Amygdala (tissue), 56 donors: ENCODE data around the gene CLCN1.
"Not testable (repeated sequence)": the region's sequence is repeated elsewhere in the genome, so short reads cannot be mapped to it uniquely, and the experiment has no call there.

Experiments used
- DNase-seq, 56 donors: peaks; one replicate each; lab custom pipeline; 2025; lab: John Stamatoyannopoulos, UW

The CLCN1 gene

DNA sequence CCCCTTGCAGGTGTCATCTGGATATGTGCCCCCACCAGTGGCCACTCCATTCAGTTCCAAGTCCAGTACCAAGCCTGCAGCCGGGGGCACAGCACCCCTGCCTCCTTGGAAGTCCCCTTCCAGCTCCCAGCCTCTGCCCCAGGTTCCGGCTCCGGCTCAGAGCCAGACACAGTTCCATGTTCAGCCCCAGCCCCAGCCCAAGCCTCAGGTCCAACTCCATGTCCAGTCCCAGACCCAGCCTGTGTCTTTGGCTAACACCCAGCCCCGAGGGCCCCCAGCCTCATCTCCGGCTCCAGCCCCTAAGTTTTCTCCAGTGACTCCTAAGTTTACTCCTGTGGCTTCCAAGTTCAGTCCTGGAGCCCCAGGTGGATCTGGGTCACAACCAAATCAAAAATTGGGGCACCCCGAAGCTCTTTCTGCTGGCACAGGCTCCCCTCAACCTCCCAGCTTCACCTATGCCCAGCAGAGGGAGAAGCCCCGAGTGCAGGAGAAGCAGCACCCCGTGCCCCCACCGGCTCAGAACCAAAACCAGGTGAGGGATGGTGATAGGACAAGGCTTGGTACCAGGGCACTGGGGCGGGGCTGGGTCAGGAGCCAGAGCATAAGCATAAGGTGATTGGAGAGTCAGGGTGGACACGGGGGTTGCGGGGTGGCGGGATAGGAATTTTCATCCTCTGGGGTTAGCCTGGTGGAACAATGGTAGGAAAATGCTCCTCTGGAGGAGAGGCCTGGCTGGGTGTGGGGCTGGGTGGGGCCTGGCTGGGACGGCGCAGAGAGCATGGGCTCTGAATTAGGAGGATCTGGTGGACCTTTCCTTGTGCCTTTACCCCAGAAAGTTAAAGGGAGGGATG lies 67.1 kb downstream of the CLCN1 start:
- DNase-seq, result no peak

DNA sequence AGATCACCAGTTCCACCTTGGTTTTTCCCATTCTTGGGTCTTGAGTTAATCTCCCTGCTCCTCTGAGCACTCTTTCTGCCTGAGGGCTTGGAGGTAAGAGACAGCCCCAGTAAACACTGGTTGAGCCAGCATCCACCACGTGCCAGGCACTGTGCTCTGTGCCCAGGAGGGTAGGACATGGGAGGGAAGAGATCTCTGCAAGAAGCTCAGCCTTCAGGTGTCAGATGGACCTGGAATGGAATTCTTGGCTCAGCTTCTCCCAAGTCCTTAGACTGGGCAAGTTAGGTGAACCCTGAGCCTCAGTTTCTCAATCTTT lies 67.7 kb downstream of the CLCN1 start:
- no peak for DNase-seq

DNA sequence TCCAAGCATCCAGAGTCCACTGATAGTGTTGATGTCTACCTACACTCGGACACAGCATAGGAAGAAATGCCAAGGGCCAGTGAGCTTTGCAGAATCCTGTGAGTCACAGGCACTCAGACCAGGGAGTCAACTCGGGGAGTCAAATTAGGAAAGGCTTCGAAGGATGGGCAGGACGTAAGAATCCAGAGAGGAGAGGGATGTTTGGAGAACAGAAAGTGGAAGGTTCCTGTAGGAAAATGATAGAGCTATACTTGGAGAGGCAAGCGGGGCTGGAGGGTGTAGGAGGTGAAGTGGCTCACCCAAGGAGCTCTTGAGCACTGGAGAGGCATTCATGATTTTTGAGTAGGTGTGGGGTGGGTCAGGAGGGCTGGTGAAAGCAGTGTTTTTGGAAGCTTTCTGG lies 68.2 kb downstream of the CLCN1 start:
- DNase-seq, result no peak

DNA sequence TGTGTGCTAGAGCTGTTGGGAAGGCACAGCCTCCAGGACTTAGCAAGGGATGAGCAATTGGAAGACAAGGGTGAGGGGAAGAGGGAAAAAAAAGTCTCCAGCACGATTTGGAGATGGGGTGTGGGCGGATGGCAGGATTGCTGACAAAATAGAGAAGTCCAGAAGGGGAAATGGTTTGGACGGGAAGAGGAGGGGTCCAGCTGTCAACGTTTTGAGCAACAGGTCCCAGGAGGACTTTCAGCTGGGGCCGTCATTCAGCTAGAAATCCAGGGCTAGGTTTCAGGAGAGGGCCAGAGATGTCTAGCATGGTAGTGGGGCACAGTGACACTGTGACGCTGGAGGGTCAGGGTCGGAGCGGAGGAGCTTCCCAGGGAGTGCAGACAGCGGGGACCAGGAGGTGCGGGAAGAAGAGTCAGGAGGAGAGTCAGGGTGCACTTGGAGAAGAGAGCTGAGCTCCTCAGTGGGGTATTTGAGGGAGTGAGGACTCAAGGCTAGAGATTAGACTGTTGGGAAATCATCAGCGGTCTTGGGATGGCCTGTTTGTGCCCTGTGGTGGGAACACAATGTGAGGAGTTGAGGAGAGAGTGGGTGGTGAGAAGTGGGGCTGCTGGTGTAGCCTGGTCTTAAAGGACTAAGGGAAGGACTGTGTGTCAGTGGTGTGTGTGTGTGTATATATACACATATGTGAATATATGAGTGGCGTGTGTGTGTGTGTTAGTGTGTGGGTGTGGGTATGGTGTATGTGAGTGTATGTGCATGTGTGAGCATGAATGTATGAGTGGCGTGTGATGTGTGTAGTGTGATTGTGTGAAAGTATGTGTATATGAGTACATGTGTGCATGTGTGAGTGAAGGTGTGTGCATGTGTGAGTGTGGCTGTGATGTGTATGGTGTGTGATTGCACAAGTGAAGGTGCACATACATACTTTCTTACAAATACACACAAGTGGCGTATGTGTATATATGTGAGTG lies 69.0 kb downstream of the CLCN1 start:
- no peak for DNase-seq

DNA sequence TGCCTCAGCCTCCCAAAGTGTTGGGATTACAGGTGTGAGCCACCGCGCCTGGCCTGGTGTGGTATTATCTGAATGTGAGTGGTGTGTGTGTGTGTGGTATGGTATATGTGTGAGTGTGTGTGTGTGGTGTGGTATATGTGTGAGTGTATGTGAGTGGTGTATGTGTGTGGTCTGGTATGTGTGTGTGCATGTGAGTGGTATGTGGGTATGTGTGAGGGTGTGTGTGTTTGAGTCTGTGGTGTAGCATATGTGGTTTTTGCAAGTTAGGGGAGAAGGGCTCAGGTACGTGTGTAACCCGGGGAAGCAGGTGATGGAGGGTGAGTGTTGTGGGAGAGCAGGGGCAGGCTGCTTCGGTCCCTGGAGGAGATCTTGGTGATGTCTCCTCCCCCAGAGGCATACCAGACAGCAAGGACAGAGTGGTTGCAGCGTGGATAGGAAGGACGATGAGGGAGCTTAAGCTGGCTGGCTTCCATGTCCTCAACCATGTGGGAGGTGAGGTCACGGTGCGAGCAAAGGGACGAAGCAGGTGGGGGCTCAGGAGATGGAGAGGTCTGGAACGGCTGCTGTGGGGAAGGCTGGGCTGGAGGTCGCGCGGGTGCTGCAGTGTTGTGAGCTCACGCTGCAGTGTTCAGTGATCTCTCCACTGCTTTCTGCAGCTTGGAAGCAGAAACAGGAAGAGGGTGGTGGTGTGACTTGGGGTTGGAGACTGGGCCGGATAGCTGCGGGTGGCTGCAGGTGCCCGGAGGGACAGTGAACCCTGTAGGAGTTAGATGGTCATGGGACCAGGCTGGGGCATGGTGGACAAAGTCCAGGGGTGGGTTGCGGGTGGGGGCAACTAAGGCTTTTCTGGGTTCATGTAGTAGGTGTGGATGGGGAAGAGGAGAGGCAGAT lies 70.2 kb downstream of the CLCN1 start:
- peak in 2 of 56 donors; percentile 15 to 23 for DNase-seq

DNA sequence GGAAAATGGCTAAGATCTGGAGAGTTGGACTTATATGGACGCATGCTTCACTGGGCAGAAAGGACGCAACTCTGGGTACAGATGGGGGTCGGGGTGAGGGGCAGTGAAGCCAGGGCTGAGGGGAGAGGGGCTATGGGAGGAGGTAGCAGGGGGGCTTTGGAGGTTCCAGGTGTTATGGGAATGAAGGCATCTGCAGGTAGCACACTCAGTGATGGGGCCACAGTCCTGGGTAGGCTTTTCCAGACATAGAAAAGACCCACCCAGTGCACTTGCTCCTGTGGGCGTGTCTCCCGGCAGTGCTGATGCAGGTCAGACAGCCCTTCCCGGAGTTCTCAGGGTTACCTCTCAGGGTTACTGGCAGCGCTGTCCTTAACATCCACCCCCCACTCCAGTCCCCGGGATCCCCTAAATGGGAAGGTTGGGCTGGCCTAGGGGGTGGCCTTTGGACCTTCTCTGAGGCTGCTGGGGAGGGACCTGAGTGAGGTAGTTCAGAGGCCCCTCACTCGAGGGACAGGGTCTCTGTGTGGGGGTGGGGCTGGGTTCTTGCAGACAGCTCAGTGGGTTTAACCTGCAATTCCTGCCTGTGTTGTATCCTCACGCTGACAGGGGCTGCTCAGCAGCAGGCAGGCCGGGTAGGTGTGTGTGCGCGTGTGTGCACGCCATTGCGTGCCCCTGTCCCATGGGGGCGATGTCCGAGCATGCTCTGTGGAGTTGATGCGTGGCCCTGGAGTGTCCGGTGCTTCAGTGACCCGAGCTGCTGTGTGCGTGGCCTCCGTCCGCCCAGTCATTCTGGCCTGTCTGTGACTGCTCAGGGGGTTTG lies 71.5 kb downstream of the CLCN1 start:
- no peak for DNase-seq

DNA sequence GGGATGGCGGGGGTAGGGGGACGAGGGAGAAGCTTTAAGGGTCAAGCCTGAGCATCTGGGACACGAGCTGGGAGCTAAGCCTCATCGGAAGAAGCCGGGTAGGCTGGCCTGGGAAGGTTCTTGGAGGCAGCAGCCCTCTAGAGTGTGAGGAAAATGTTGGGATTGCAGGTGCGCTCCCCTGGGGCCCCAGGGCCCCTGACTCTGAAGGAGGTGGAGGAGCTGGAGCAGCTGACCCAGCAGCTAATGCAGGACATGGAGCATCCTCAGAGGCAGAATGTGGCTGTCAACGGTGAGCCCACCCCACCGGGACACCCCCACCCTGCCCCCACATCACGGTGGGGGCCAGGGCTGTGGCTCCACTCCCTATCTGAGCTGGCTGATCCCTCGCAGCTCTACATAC lies 72.1 kb downstream of the CLCN1 start:
- DNase-seq, result no peak

DNA sequence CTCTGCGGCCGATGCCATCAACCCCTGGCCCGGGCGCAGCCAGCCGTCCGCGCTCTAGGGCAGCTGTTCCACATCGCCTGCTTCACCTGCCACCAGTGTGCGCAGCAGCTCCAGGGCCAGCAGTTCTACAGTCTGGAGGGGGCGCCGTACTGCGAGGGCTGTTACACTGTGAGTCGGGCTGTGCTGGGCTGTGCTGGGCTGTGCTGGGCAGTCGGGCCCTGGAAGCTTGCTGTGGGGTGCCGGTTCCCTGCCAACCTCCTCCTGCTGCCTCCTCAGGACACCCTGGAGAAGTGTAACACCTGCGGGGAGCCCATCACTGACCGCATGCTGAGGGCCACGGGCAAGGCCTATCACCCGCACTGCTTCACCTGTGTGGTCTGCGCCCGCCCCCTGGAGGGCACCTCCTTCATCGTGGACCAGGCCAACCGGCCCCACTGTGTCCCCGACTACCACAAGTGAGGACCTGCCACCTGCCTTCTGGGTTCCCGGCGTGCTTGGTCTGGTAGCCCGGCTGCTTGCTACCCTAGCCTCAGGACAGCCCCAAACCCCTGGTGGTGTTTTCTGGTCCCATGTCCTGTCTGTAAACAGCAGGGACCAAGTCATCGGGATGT lies 72.7 kb downstream of the CLCN1 start:
- DNase-seq, result no peak

DNA sequence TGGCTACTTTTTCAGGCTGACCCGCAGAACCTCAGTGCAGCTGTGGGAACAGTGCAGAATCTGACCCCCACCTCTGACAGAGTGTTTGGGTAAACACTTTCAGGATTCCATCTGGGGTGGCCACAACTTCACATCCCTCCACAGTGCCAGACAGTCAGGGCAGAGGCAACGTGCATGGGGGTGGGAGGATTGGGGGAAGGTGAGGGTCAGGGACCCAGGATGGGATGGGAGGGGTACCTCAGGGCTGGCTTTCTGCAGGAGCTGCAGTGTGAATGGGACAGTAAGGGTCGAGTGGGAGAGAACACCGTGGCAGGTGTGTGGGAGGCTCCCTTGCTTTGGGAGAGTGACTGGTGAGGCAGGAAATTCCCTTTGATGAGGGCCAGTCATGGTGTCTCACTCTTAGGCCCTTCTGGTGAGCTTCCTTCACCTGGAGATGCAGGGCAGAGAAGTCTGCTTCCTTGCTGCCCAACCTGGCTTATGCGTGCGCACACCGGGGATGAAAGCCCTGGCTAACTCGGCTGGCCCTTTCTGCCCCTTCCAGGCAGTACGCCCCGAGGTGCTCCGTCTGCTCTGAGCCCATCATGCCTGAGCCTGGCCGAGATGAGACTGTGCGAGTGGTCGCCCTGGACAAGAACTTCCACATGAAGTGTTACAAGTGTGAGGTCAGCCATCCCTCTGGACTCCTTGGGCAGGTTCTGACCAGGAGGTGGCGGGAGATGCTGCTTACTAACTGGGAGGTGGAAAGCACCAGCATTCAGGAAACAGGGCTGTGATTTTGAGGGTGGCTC lies 73.6 kb downstream of the CLCN1 start:
- DNase-seq, result no peak

DNA sequence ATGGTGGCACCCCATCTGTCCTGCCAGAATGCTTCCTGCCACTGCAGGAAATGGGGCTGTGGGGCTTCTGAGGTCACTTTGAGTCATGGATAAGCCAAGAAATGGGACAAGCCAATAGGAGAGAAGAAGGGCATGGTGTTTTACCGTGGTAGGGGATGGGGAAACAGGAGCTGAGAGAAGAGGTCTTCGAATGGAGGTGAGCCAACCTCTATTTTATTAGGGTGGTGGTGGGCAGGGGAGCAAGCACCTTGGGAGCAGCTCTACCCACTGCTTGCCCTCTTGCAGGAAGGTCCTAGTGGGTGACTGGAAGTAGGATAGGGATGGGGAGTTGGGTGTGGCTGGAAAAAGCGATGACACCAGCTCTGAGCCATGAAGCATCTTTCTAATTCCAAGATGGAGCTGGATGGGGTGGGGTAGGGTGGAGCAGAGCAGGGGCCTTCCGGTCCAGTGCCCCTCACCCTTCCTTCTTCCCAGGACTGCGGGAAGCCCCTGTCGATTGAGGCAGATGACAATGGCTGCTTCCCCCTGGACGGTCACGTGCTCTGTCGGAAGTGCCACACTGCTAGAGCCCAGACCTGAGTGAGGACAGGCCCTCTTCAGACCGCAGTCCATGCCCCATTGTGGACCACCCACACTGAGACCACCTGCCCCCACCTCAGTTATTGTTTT lies 74.3 kb downstream of the CLCN1 start:
- DNase-seq, result no peak

DNA sequence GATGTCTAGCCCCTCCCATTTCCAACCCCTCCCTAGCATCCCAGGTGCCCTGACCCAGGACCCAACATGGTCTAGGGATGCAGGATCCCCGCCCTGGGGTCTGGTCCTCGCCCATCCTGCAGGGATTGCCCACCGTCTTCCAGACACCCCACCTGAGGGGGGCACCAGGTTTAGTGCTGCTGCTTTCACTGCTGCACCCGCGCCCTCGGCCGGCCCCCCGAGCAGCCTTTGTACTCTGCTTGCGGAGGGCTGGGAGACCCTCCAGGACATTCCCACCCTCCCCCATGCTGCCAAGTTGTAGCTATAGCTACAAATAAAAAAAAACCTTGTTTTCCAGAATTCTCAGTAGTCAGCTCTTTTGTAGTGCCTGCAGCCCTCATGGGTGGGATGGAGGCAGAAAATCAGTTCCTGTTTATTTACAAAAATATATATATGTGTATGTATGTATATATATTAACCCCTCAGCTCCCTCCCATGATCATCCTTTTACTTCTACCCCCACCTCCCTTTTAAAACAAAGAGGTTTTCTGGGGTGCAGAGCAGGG lies 74.9 kb downstream of the CLCN1 start:
- no peak for DNase-seq

DNA sequence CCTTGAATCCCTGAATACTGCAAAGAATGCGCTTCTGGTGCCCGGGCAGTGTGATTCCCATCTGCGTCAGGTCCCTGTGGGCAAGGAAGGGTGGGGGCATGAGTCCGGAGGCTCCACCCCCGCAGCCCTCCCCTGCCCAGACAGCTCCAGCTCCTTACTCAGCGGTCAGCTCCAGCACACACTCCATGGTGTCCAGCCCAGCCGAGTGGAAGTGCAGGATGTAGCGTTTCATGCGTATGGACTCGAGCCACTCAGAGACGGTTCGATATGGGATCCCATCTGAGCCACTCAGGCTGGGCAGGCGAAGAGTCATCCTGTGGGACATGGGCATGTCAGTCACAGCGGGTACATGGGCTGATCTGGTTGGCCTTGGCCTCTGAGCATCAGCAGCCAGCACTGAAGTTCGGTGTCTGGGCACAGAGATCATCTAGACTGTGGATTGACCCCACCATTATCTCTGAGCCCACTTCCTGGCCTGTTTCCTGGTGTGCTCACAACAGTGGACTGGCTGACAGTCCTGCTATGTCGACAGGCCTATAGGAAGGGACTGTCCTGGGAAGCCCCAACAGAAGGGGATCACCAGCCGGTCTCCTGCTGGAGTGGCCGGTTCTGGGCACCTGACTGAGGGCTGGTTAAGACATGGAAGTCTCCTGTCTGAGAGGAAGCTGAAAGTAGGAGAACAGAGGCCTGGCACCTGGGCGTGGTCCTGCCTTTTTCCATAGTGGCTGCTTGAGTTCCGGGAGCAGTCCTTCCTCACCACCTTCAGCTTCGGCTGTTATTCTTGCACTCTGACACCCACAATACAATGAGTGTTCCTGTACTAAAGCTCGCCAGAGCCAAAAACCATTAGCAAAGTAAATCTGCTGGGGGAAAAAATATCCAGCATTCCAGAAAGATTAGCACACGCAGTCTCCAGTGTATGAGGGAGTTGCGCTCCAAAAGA lies 75.8 kb downstream of the CLCN1 start:
- DNase-seq, result no peak

DNA sequence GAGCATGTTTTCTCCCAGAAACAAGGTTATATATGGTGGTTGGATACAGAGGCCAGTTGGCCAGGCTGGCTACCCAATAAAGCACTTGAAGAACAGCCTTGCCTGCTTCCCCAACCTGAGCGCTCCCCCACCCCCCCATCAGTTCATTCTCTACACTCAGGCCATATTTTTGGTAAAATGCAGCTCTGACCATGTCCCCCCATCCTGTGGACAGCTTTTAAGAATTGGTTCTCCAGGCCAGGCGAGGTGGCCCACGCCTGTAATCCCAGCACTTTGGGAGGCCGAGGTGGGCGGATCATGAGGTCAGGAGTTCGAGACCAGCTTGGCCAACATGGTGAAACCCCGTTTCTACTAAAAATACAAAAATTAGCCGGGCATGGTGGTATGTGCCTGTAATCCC lies 76.5 kb downstream of the CLCN1 start:
- DNase-seq, result not testable (repeated sequence)

DNA sequence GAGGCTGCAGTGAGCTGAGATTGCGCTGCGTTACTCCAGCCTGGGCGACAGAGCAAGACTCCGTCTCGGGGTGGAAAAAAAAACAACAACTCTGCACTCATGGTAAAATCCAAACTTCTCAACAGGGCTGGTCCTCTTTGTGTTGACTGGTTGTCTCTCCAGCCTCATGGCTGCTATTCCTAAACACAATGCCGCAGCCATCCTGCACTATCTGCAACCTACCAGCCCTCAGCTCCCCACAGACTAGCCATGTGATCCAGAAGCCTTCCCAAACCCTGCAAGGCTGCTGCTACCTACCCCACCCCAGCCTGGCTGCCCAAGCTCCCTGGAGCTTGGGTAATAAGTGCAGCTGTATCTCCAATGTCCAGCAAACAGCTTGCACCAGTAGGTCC lies 77.0 kb downstream of the CLCN1 start:
- DNase-seq, result no peak

DNA sequence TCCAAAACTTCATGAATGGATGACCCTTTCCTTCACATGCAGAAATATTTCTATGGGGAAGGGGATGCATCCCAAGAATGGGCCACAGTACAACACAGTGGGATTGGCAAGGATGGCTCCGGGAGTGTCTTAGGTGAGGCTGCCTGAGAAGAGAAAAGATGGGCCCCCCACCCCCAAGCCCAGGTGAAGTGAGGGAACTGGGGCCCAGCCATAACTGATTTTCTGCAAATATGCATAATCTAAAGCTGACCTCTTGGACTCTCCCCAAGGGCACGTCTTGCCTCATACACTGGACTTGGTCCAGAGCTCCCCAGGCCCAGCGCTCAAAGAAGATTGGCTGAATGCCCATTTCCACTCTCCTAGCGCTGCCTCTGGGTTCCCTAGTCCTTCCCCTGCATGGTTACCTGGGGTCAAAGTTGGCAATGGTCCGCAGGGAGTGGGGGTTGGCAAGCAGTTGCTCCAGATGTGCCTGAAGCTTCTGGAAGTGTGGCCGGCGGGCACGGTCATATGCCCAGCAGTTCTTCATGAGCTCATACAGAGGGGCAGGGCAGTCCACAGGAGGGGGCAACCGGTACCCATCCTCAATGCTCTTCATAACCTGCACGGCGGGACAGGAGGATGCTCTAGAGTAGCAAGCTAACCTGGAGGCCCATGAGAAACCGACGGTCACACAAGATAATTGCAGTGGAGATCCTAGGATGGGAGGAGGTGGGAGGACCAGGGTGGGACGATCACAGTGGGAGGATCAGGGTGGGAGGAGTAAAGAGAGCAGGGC lies 77.5 kb downstream of the CLCN1 start:
- no peak for DNase-seq

DNA sequence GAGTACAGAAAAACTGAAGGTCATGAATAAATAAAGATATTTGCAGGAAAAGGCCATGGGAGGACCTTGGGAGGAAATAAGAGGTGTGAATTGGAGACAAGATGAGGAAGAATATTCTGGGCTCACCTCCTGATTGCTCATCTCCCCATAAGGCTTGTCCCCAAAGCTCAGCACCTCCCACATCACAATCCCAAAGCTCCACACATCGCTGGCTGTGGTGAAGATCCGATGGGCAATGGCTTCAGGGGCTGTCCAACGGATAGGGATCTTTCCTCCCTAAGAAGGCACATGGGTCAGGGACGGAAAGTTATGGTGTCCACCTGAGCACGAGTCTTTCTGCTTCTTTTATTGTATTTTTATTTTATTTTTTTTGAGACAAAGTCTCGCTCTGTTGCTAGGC lies 78.2 kb downstream of the CLCN1 start:
- no peak for DNase-seq
